ENCODE measurements around the gene C4orf33.

The C4orf33 gene

DNA sequence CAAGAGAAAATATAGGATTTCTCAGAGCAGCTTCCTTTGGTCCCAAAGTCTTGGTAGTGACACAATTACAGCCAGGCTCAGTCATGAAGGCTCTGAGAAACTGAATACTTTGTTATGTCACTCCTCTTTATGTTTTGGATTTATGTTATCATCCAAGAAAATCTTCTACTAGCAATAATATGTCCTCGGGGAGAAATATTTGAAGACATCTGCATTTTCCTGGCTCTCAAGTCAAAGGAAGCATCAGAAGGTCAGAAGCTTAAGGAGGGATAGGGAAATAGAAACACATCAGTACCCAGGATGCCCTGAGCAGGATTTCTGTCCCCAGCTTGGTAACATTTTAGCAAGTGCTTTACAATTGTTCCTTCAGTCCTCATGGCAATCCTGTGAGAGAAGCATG is 54.0 kb downstream of the C4orf33 start:
- Histone ChIP-seq H3K9me3 (ENCODE audit: insufficient read depth, low read length) (no peaks in the 10 kb centered on the region), H2AFZ (ENCODE audit: low read depth, low read length) (no peak overlapping the region), H3K27me3 (ENCODE audit: low read depth, low read length) (no peaks in the 10 kb centered on the region), H3K4me3 (ENCODE audit: low read length) (no peak overlapping the region), H3K79me2 (ENCODE audit: low read length) (no peaks in the 10 kb centered on the region), H3K4me2 (ENCODE audit: low read length) (no peak overlapping the region), H4K20me1 (ENCODE audit: insufficient read depth, low read length) (no peaks in the 10 kb centered on the region), H3K36me3 (replicated peaks; ENCODE audit: low read depth, low read length) (no peaks in the 10 kb centered on the region), H3K9ac (ENCODE audit: low read length) (no peak overlapping the region), H3K27ac (ENCODE audit: low read length) (no peak overlapping the region), H3K4me1 (ENCODE audit: low read length) (no peaks in the 10 kb centered on the region)
- TF ChIP-seq, protein P1, sequence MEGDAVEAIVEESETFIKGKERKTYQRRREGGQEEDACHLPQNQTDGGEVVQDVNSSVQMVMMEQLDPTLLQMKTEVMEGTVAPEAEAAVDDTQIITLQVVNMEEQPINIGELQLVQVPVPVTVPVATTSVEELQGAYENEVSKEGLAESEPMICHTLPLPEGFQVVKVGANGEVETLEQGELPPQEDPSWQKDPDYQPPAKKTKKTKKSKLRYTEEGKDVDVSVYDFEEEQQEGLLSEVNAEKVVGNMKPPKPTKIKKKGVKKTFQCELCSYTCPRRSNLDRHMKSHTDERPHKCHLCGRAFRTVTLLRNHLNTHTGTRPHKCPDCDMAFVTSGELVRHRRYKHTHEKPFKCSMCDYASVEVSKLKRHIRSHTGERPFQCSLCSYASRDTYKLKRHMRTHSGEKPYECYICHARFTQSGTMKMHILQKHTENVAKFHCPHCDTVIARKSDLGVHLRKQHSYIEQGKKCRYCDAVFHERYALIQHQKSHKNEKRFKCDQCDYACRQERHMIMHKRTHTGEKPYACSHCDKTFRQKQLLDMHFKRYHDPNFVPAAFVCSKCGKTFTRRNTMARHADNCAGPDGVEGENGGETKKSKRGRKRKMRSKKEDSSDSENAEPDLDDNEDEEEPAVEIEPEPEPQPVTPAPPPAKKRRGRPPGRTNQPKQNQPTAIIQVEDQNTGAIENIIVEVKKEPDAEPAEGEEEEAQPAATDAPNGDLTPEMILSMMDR (IDR thresholded peaks at IDR 0.05; ENCODE audit: low read depth, low read length) = no peak
- no peak for TF ChIP-seq EZH2phosphoT487 (IDR thresholded peaks at IDR 0.05; ENCODE audit: low read depth)

DNA sequence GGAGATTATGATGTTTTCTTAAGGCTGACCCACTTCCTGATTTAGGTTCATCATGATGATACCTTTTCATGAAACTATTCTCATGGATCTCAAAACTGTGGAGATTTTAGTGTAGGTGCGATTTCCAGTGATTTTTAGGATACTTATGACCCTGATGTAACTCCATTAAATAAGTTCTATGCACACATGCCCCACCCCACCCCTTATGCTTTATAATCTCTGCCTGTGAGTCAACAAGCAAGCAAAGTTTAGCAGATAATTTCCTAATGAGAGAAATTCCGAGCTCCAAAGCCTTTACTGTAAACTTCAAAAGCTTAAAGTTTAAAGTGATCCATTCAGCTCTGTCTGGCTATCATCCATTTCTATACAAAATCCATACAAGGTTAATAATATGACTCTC is 56.4 kb downstream of the C4orf33 start:
- no peak for TF ChIP-seq EZH2phosphoT487 (IDR thresholded peaks at IDR 0.05; ENCODE audit: low read depth)
- TF ChIP-seq, protein P1 (IDR thresholded peaks at IDR 0.05; ENCODE audit: low read depth, low read length) = no peak

DNA sequence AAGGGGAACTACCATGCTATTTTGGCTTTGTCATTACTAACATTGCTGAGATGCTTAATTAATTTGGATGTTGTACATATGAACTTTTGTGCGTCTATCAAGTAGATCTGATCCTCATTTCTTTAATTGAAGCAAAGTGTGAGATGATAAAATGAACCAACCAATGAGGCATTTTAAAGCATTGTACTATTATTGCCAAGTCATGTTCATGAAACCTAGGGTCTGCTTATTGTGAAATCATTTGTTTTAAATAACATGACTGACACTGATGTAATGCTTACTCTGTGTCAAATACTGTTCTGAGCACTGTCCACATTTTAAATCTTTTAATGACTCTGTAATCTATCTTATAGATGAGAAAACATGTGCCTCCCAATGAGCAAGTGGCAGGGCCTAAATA is 57.7 kb downstream of the C4orf33 start:
- no peak for TF ChIP-seq EZH2phosphoT487 (IDR thresholded peaks at IDR 0.05; ENCODE audit: low read depth)
- TF ChIP-seq, protein P1 (IDR thresholded peaks at IDR 0.05; ENCODE audit: low read depth, low read length) = no peak
- no peaks in the 10 kb centered on the region for H4K20me1 ChIP-seq (ENCODE audit: insufficient read depth, low read length)
- no peak overlapping the region for H2AFZ ChIP-seq (ENCODE audit: low read depth, low read length)
- H3K4me1 ChIP-seq (ENCODE audit: low read length) = no peaks in the 10 kb centered on the region
- H3K4me3 ChIP-seq (ENCODE audit: low read length) = no peak overlapping the region
- no peak overlapping the region for H3K4me2 ChIP-seq (ENCODE audit: low read length)
- no peak overlapping the region for H3K9ac ChIP-seq (ENCODE audit: low read length)
- H3K27ac ChIP-seq (ENCODE audit: low read length) = no peak overlapping the region
- H3K27me3 ChIP-seq (ENCODE audit: low read depth, low read length) = no peaks in the 10 kb centered on the region
- H3K9me3 ChIP-seq (ENCODE audit: insufficient read depth, low read length) = no peaks in the 10 kb centered on the region
- H3K79me2 ChIP-seq (ENCODE audit: low read length) = no peaks in the 10 kb centered on the region
- H3K36me3 ChIP-seq (replicated peaks; ENCODE audit: low read depth, low read length) = no peaks in the 10 kb centered on the region

More for the DNA sequence above, 56.4 kb downstream of the C4orf33 start:
- no peaks in the 10 kb centered on the region for H3K79me2 ChIP-seq (ENCODE audit: low read length)
- no peaks in the 10 kb centered on the region for H3K9me3 ChIP-seq (ENCODE audit: insufficient read depth, low read length)
- H3K9ac ChIP-seq (ENCODE audit: low read length) = no peak overlapping the region
- no peaks in the 10 kb centered on the region for H3K36me3 ChIP-seq (replicated peaks; ENCODE audit: low read depth, low read length)
- H3K4me3 ChIP-seq (ENCODE audit: low read length) = no peak overlapping the region
- H2AFZ ChIP-seq (ENCODE audit: low read depth, low read length) = no peak overlapping the region
- H3K4me1 ChIP-seq (ENCODE audit: low read length) = no peaks in the 10 kb centered on the region
- no peaks in the 10 kb centered on the region for H3K27me3 ChIP-seq (ENCODE audit: low read depth, low read length)
- H4K20me1 ChIP-seq (ENCODE audit: insufficient read depth, low read length) = no peaks in the 10 kb centered on the region
- H3K4me2 ChIP-seq (ENCODE audit: low read length) = no peak overlapping the region
- no peak overlapping the region for H3K27ac ChIP-seq (ENCODE audit: low read length)

DNA sequence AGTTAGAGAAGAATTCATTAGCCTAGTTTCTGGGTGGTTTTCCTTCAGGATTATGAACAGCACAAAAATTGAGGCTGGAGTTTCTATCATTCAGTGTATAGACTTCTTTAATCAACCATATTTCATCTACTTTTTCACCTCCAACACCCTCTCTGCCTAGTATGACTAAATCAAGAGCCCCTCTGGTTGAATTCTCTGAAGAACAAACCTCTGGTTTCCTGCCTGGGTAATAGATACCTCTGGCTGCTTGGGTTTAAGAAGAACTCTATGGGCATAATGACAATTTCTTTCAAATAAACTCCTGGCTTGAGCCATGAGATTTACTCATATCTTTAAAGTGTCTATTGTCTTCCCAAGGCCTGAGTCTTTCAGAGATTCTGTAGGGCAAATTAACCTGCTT is 66.5 kb downstream of the C4orf33 start:
- Histone ChIP-seq H3K4me2 (ENCODE audit: low read length) (no peak overlapping the region), H3K36me3 (replicated peaks; ENCODE audit: low read depth, low read length) (peaks cover 15% of the 10 kb centered on the region), H2AFZ (ENCODE audit: low read depth, low read length) (no peak overlapping the region), H3K4me1 (ENCODE audit: low read length) (peaks cover 10% of the 10 kb centered on the region), H3K9ac (ENCODE audit: low read length) (no peak overlapping the region), H3K27me3 (ENCODE audit: low read depth, low read length) (no peaks in the 10 kb centered on the region), H3K9me3 (ENCODE audit: insufficient read depth, low read length) (peaks cover 7% of the 10 kb centered on the region; the same call in 1 of the 2 replicates), H3K79me2 (ENCODE audit: low read length) (no peaks in the 10 kb centered on the region), H3K4me3 (ENCODE audit: low read length) (no peak overlapping the region), H4K20me1 (ENCODE audit: insufficient read depth, low read length) (no peaks in the 10 kb centered on the region), H3K27ac (ENCODE audit: low read length) (no peak overlapping the region)
- TF ChIP-seq EZH2phosphoT487 (IDR thresholded peaks at IDR 0.05; ENCODE audit: low read depth) = no peak
- TF ChIP-seq, protein P1 (IDR thresholded peaks at IDR 0.05; ENCODE audit: low read depth, low read length) = no peak
